H7 (cell line): ENCODE data around the gene RPS6KA5. TPM values are rescaled to one million over a fixed set of nuclear protein-coding genes. Genes with fewer than 3 reads are reported as not detected.
"Not testable (repeated sequence)": the region's sequence is repeated elsewhere in the genome, so short reads cannot be mapped to it uniquely, and the experiment has no call there.

Experiments used
- DNase-seq: peaks from one replicate; pipeline ENCODE4 v3.0.0; 2012
- H3K27me3 ChIP-seq: 2 replicates; pipeline ENCODE4 v1.6.0; 2011; ENCODE audit warnings: mild to moderate bottlenecking, low read length; ENCODE audit not compliant: control insufficient read depth, insufficient read depth
- H3K36me3 ChIP-seq: replicated peaks from 2 replicates; pipeline ENCODE4 v1.5.1; 2011; ENCODE audit warnings: low read length; ENCODE audit not compliant: control insufficient read depth, insufficient read depth
- H3K4me3 ChIP-seq: 2 replicates; pipeline ENCODE4 v1.5.1; 2011; ENCODE audit warnings: low read depth, mild to moderate bottlenecking, control low read depth, low read length, moderate library complexity; ENCODE audit not compliant: insufficient read depth
- total RNA-seq: library from RNA; depleted of rRNA; stranded (reverse); fragments of >200 nt; shearing (Covaris generic); gene quantifications from 2 replicates; pipeline ENCODE4 v1.2.3, GENCODE V29; 2014

The RPS6KA5 gene
- total RNA-seq, 1 experiment from 2014 or later: 1.1 TPM

- Histone ChIP-seq H3K27me3 (peaks cover 23% of the 10 kb centered on the region), H3K4me3 (no peak overlapping the region), H3K36me3 (no peaks in the 10 kb centered on the region)
- no peak for DNase-seq
Measured at GRCh38 chr14:90830931-90831701, 229.3 kb downstream of the RPS6KA5 start.

- Histone ChIP-seq H3K36me3 (no peaks in the 10 kb centered on the region), H3K4me3 (no peak overlapping the region), H3K27me3 (peaks cover 23% of the 10 kb centered on the region)
- DNase-seq: no peak
Measured at GRCh38 chr14:90829677-90830076, 230.8 kb downstream of the RPS6KA5 start.

GRCh38 chr14:90828642-90829487 is 231.6 kb downstream of the RPS6KA5 start:
- H3K4me3 ChIP-seq: no peak overlapping the region
- H3K36me3 ChIP-seq: no peaks in the 10 kb centered on the region
- peaks cover 23% of the 10 kb centered on the region for H3K27me3 ChIP-seq
- DNase-seq: no peak

GRCh38 chr14:90827919-90828610 is 232.4 kb downstream of the RPS6KA5 start:
- DNase-seq: peak; percentile 99
- peaks cover 23% of the 10 kb centered on the region for H3K27me3 ChIP-seq
- H3K4me3 ChIP-seq: peak overlapping the region; percentile 34
- no peaks in the 10 kb centered on the region for H3K36me3 ChIP-seq

GRCh38 chr14:90823542-90823941 is 236.9 kb downstream of the RPS6KA5 start:
- DNase-seq, H3K4me3 ChIP-seq, H3K36me3 ChIP-seq: not testable (repeated sequence)
- H3K27me3 ChIP-seq: peaks cover 11% of the 10 kb centered on the region

GRCh38 chr14:90820958-90821357 is 239.5 kb downstream of the RPS6KA5 start:
- no peaks in the 10 kb centered on the region for H3K36me3 ChIP-seq
- no peak overlapping the region for H3K4me3 ChIP-seq
- DNase-seq: no peak
- no peaks in the 10 kb centered on the region for H3K27me3 ChIP-seq

GRCh38 chr14:90819734-90820393 is 240.6 kb downstream of the RPS6KA5 start:
- no peak overlapping the region for H3K4me3 ChIP-seq
- DNase-seq: no peak
- H3K27me3 ChIP-seq: no peaks in the 10 kb centered on the region; the same call in 1 of the 2 replicates
- H3K36me3 ChIP-seq: no peaks in the 10 kb centered on the region

- Histone ChIP-seq H3K4me3 (no peak overlapping the region), H3K27me3 (no peaks in the 10 kb centered on the region; the same call in 1 of the 2 replicates), H3K36me3 (no peaks in the 10 kb centered on the region)
- DNase-seq: no peak
Measured at GRCh38 chr14:90818715-90819114, 241.7 kb downstream of the RPS6KA5 start.

- H3K4me3 ChIP-seq: peak overlapping the region; percentile 29
- DNase-seq: no peak
Measured at GRCh38 chr14:90816681-90817436, 243.6 kb downstream of the RPS6KA5 start.

GRCh38 chr14:90815822-90816662 is 244.4 kb downstream of the RPS6KA5 start, which contains the start of gene TTC7B:
TTC7B (minus strand) TSS chr14:90816430; CDS start chr14:90816295, 135 bp downstream.
- Histone ChIP-seq H3K27me3 (no peaks in the 10 kb centered on the region; the same call in 1 of the 2 replicates), H3K36me3 (no peaks in the 10 kb centered on the region), H3K4me3 (peak within 1 kb of the TSS; percentile 66)
- DNase-seq: peak; percentile 98

More at GRCh38 chr14:90816681-90817436, 243.6 kb downstream of the RPS6KA5 start:
- H3K36me3 ChIP-seq: no peaks in the 10 kb centered on the region
- H3K27me3 ChIP-seq: no peaks in the 10 kb centered on the region; the same call in 1 of the 2 replicates

GRCh38 chr14:90815572-90815821 is 244.9 kb downstream of the RPS6KA5 start:
- Histone ChIP-seq H3K4me3 (peak overlapping the region; percentile 66), H3K27me3 (no peaks in the 10 kb centered on the region; the same call in 1 of the 2 replicates), H3K36me3 (no peaks in the 10 kb centered on the region)
- DNase-seq: no peak

GRCh38 chr14:90814806-90815571 is 245.5 kb downstream of the RPS6KA5 start:
- peak; percentile 53 for DNase-seq
- no peaks in the 10 kb centered on the region for H3K36me3 ChIP-seq
- no peaks in the 10 kb centered on the region; the same call in 1 of the 2 replicates for H3K27me3 ChIP-seq
- peak overlapping the region; percentile 66 for H3K4me3 ChIP-seq
